ENCODE results near the gene C1orf105.

C1orf105 gene

GRCh38 chr1:172477216-172477615, 56.7 kb downstream of the C1orf105 start:
- no peak overlapping the region for H3K9ac ChIP-seq (ENCODE audit: low read length)
- H3K27ac ChIP-seq (ENCODE audit: low read depth, low read length), result no peak overlapping the region
- no peaks in the 10 kb centered on the region for H3K9me2 ChIP-seq (replicated peaks; ENCODE audit: insufficient read depth, low read length)
- H3K27me3 ChIP-seq (ENCODE audit: low read length), result no peaks in the 10 kb centered on the region
- H3K36me3 ChIP-seq (ENCODE audit: low read length), result no peaks in the 10 kb centered on the region
- no peaks in the 10 kb centered on the region for H3K9me3 ChIP-seq (ENCODE audit: insufficient read depth, low read length)
- H2AFZ ChIP-seq (ENCODE audit: low read depth, low read length, severe bottlenecking), result no peak overlapping the region
- H3F3A ChIP-seq (ENCODE audit: insufficient read depth), result no peaks in the 10 kb centered on the region
- no peaks in the 10 kb centered on the region for H4K20me1 ChIP-seq (ENCODE audit: low read depth, low read length)
- TF ChIP-seq CTCF (IDR thresholded peaks at IDR 0.05; ENCODE audit: insufficient read depth, low read length, poor library complexity, severe bottlenecking) (no peak), EZH2phosphoT487 (conservative IDR thresholded peaks at IDR 0.05; ENCODE audit: low read length) (no peak)
- no peak overlapping the region for H3K4me3 ChIP-seq (ENCODE audit: insufficient read depth, low read length, poor library complexity, severe bottlenecking)
- H3K4me2 ChIP-seq (ENCODE audit: low read depth, low read length, poor library complexity, severe bottlenecking), result no peak overlapping the region
- H3K79me2 ChIP-seq (ENCODE audit: insufficient read depth, low read length), result no peaks in the 10 kb centered on the region

GRCh38 chr1:172477741-172478140, 57.3 kb downstream of the C1orf105 start:
- no peaks in the 10 kb centered on the region for H3K9me3 ChIP-seq (ENCODE audit: insufficient read depth, low read length)
- no peak overlapping the region for H3K9ac ChIP-seq (ENCODE audit: low read length)
- H3K9me2 ChIP-seq (replicated peaks; ENCODE audit: insufficient read depth, low read length), result no peaks in the 10 kb centered on the region
- H4K20me1 ChIP-seq (ENCODE audit: low read depth, low read length), result no peaks in the 10 kb centered on the region
- no peak overlapping the region for H3K4me3 ChIP-seq (ENCODE audit: insufficient read depth, low read length, poor library complexity, severe bottlenecking)
- no peak overlapping the region for H3K4me2 ChIP-seq (ENCODE audit: low read depth, low read length, poor library complexity, severe bottlenecking)
- no peak overlapping the region for H3K27ac ChIP-seq (ENCODE audit: low read depth, low read length)
- H3K27me3 ChIP-seq (ENCODE audit: low read length), result no peaks in the 10 kb centered on the region
- H3K36me3 ChIP-seq (ENCODE audit: low read length), result no peaks in the 10 kb centered on the region
- H2AFZ ChIP-seq (ENCODE audit: low read depth, low read length, severe bottlenecking), result no peak overlapping the region
- no peaks in the 10 kb centered on the region for H3F3A ChIP-seq (ENCODE audit: insufficient read depth)
- H3K79me2 ChIP-seq (ENCODE audit: insufficient read depth, low read length), result no peaks in the 10 kb centered on the region
- TF ChIP-seq EZH2phosphoT487 (conservative IDR thresholded peaks at IDR 0.05; ENCODE audit: low read length), result no peak
- TF ChIP-seq CTCF (IDR thresholded peaks at IDR 0.05; ENCODE audit: insufficient read depth, low read length, poor library complexity, severe bottlenecking), result no peak

- Histone ChIP-seq H3K27ac (ENCODE audit: low read depth, low read length) (no peak overlapping the region), H3K4me3 (ENCODE audit: insufficient read depth, low read length, poor library complexity, severe bottlenecking) (no peak overlapping the region), H3K4me2 (ENCODE audit: low read depth, low read length, poor library complexity, severe bottlenecking) (no peak overlapping the region), H4K20me1 (ENCODE audit: low read depth, low read length) (no peaks in the 10 kb centered on the region), H2AFZ (ENCODE audit: low read depth, low read length, severe bottlenecking) (no peak overlapping the region), H3K9me3 (ENCODE audit: insufficient read depth, low read length) (no peaks in the 10 kb centered on the region), H3F3A (ENCODE audit: insufficient read depth) (no peaks in the 10 kb centered on the region), H3K79me2 (ENCODE audit: insufficient read depth, low read length) (no peaks in the 10 kb centered on the region), H3K36me3 (ENCODE audit: low read length) (no peaks in the 10 kb centered on the region), H3K9ac (ENCODE audit: low read length) (no peak overlapping the region), H3K27me3 (ENCODE audit: low read length) (no peaks in the 10 kb centered on the region), H3K9me2 (replicated peaks; ENCODE audit: insufficient read depth, low read length) (no peaks in the 10 kb centered on the region)
- TF ChIP-seq EZH2phosphoT487 (conservative IDR thresholded peaks at IDR 0.05; ENCODE audit: low read length) (no peak), CTCF (IDR thresholded peaks at IDR 0.05; ENCODE audit: insufficient read depth, low read length, poor library complexity, severe bottlenecking) (no peak)
These were observed 58.0 kb downstream of the C1orf105 start for GRCh38 chr1:172478485-172478884.

Measured in SU-DHL-6 (cell line).